Measurements from ENCODE around the gene RTN4.

- TF ChIP-seq POLR2A (IDR thresholded peaks at IDR 0.05) = no peak
- TF ChIP-seq, protein P1, sequence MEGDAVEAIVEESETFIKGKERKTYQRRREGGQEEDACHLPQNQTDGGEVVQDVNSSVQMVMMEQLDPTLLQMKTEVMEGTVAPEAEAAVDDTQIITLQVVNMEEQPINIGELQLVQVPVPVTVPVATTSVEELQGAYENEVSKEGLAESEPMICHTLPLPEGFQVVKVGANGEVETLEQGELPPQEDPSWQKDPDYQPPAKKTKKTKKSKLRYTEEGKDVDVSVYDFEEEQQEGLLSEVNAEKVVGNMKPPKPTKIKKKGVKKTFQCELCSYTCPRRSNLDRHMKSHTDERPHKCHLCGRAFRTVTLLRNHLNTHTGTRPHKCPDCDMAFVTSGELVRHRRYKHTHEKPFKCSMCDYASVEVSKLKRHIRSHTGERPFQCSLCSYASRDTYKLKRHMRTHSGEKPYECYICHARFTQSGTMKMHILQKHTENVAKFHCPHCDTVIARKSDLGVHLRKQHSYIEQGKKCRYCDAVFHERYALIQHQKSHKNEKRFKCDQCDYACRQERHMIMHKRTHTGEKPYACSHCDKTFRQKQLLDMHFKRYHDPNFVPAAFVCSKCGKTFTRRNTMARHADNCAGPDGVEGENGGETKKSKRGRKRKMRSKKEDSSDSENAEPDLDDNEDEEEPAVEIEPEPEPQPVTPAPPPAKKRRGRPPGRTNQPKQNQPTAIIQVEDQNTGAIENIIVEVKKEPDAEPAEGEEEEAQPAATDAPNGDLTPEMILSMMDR (IDR thresholded peaks at IDR 0.05 in 4 of 5, conservative IDR thresholded peaks at IDR 0.05 in 1 of 5) = no peak
Measured at GRCh38 chr2:55025627-55026026, 24.6 kb downstream of the RTN4 start.

Data from gastrocnemius medialis (tissue), 4 donors.